NCI-H82 treated with DMSO at 0.1 percent for 48 hours (cell line): ENCODE data around the gene KIF25.

Source experiments
- DNase-seq: peaks from one replicate; lab custom pipeline; 2025; ENCODE audit not compliant: unreplicated experiment; lab: John Stamatoyannopoulos, UW

Gene KIF25

GRCh38 chr6:168035098-168035660 lies 37.7 kb downstream of the KIF25 start:
- no peak for DNase-seq

DNA sequence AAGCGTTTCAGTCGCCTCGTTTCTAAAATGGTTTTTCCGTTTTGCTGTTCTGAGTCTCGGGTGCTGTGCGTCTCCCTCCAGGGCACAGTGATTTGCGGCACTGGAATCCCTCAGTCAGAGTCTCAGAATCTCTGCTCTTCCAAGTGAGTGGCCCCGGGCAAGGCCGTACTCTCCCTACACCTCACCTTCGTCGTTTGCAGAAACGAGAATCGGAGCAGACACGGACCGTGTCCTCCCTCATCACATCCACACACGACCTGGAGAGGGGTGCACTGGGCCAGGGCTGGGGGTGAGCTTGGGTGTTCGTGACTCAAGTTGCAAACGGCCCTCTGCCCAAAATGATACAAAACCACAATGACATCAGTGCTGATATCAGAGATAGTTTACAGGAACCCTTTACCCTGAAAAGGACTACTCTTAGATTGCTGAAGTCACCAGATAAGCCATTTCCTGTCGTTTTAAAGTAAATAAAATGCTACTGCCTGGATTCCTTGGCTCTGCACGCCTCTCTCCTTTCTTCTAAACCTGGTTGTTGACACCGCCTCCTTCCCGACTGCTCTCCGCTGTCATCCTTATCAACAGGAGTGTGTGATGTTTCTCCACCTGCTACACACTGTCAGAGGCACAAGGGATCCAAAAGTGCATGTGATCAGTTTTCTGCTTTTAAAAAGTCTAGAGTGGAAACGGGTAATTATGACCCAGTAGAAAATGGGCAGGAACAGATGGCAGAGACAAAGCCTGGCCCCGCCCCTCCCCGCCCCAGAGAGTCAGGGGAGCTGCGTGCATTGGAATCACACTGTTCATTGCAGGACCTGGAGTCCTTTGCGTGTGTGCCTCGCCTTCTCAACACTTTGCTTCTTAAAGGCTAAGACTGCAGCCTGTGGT lies 38.4 kb downstream of the KIF25 start:
- no peak for DNase-seq

DNA sequence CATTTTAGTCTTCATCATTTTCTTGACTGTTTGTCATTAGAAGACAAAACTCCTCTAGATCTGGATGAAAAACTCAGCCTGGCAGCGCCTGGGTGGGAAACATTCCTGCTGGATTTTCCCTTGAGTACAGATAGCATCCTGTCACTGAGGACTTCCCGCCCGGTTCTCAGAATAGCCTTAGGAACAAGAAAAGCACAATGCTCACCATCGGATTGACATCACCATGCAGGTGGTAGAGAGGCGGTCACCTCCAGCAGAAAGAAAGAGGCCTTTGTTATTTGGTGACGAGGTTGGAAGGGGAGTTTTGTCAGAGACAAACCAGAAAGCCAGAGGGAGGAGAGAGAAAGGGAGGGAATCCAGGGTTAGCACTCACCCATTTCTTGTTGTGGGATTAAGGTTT lies 39.8 kb downstream of the KIF25 start:
- DNase-seq = no peak

DNA sequence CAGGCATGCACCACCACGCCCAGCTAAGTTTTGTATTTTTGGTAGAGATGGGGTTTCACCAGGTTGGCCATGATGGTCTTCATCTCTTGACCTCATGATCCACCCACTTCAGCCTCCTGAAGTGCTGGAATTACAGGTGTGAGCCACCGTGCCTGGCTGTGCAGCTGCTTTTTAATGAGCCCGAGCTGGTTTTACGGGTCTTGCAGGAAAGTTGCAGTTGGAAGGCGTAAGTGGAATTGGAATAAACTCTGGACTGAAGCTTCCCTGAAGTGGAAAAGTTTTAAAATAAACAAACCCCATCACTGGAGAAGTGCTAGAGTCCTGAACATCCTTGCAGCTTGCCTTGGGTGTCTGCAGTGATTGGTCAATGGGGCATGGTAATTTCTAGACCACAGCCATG lies 40.4 kb downstream of the KIF25 start:
- no peak for DNase-seq

DNA sequence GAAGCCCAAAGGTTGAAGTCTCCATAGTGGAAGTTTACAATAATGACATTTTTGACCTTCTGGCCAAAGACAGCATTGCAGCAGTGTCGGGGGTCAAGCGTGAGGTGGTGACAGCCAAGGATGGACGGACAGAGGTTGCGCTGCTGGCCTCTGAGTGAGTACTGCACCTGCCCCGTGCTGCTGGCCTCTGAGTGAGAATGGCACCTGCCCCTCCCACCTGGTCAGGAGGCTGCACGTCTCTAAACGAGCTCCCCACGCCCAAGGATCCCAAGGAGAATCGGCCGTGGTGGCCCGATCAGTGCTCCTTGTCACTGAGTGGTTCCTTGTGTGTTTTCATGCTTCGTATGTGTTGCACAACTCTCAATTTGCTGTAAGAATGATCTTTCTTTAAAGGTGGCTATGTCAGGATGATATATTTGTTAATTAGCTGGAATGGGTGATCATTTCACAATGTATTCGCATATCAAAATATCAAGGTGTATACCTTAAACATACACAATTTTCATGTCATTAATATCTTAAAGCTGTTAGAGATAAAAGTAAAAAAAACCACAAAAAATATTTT lies 41.2 kb downstream of the KIF25 start:
- no peak for DNase-seq

GRCh38 chr6:168039301-168039700 lies 41.8 kb downstream of the KIF25 start:
- DNase-seq = no peak

DNA sequence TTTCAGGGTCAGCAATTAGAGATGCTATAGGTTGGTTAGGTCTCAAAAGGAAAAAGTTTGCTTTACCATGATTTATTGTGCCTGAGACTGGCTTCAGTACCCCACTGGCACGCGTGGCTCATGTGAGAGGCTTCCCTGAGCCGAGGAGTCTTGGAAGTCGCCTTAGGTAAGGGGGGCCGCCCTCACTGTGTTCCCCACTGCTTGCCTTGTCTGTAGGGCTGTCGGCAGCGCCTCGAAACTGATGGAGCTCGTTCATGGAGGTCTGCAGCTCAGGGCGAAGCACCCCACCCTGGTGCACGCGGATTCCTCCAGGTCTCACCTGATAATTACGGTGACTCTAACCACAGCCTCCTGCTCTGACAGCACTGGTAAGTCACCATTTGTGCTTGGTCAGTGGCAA lies 42.4 kb downstream of the KIF25 start:
- no peak for DNase-seq

DNA sequence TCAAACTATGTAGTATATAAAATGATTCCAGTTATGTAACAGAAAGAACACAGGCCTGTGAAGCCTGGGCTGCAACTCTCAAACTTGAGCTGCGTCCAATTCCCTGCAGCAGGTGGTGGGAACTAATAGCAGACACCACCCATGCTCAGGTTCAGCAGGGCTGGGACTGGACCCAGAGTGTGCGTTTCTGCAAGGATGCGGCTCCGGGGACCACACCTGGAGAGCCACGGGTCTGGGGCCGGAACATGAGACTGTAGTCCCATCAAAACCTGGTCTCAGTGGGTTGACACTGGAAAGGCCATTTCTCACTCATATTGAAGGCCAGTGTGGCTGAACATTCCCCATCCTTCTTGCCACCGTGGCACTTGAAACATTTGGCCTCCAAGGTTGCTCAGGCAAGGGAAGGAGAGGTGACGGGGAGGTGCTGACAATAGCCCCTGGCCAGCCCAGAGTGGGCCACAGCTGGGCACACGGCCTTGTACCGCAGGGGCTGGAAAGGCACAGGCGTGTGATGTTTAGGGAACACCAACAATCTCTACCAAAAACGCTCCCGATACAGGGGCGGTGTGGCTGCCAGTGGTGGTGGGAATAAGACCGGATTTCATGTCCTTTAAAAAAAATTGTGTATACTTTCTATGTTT lies 43.5 kb downstream of the KIF25 start:
- no peak for DNase-seq

GRCh38 chr6:168041928-168042327 lies 44.5 kb downstream of the KIF25 start:
- DNase-seq = no peak

DNA sequence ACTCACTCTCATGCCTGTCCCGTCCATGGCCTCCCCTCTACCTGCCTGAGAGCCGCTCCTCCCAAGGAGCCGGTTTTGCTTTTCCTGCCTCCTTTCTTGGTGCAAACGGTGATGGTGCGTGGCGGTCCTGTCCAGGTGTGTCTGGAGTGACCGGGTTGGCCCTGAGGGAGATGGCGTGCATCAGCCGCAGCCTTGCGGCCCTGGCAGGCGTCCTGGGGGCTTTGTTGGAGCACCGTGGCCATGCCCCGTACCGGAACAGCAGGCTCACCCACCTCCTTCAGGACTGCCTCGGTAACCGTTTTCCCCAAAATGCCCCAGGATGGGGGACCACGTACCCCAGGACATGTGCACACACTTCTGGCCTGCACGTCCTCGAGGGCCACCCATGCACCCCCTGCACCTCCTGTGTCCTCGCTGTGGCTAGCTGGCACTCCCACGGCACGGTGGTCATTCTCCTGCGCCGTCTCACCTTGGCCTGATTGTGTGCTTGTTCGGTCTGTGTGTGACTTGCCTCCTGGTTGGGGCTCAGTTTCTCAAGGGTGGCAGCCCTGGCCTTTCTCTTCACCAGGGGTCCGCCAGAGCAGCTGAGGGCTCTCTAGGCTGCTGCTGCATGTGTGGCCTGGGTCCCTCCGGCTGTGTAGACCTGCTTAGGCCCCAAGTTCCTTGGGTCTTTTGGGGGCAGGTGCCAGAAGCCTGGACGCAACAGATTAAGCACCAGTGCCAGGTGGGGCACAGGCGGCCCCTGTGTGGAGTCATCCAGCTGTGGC lies 45.1 kb downstream of the KIF25 start:
- DNase-seq = no peak

DNA sequence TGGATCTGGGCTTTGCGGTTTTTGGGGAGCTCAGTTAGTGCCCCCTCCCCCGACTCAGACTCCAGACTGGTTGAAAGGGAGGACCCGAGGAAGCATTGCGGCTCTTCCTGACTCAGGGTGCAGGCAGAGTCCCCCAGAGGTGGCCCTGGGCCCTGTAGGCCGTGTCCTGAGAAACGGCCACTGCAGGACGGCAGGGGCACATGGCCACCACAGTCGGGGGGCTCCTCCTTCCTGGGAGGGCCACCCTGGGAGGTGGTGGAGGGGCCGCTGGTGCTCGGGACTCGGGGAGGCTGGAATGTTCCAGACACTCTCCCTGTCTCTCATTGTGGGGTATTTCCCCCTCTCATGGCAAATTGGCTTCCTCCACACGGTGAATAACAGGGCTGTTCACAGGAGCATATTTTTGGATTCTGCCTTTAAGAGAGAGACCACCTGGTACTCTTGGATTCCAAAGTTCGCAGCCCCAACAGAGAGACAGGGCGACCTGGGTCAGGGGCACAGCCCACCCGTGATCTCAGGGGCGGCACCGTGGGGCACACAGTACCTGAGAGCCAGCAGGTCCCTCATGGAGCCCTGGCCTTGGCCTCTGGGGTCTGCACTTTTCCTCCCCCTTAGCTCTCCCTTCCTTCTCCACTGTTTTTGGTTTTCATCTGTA lies 45.8 kb downstream of the KIF25 start:
- no peak for DNase-seq

DNA sequence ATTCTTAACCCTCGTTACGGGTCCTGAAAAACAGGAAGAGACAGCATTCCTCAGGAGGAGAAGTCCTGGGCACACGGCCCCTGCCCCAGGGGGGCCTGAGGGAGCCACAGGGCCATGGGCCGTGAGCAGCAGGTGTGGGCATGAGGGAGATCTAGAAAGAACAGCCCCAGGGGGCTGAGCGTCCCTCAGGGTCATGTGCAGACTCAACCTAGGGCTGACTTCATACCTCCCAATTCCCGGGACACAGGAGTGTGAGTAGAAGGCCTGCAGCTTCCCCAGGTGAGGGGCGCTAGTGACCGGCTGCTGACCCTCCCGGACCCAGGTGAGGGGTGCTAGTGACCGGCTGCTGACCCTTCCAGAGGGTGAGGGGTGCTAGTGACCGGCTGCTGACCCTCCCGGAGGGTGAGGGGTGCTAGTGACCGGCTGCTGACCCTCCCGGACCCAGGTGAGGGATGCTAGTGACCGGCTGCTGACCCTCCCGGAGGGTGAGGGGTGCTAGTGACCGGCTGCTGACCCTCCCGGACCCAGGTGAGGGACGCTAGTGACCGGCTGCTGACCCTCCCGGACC lies 46.5 kb downstream of the KIF25 start:
- DNase-seq = no peak

GRCh38 chr6:168044521-168045130 lies 47.2 kb downstream of the KIF25 start:
- DNase-seq = no peak

GRCh38 chr6:168045141-168045691 lies 47.7 kb downstream of the KIF25 start:
- DNase-seq = no peak

DNA sequence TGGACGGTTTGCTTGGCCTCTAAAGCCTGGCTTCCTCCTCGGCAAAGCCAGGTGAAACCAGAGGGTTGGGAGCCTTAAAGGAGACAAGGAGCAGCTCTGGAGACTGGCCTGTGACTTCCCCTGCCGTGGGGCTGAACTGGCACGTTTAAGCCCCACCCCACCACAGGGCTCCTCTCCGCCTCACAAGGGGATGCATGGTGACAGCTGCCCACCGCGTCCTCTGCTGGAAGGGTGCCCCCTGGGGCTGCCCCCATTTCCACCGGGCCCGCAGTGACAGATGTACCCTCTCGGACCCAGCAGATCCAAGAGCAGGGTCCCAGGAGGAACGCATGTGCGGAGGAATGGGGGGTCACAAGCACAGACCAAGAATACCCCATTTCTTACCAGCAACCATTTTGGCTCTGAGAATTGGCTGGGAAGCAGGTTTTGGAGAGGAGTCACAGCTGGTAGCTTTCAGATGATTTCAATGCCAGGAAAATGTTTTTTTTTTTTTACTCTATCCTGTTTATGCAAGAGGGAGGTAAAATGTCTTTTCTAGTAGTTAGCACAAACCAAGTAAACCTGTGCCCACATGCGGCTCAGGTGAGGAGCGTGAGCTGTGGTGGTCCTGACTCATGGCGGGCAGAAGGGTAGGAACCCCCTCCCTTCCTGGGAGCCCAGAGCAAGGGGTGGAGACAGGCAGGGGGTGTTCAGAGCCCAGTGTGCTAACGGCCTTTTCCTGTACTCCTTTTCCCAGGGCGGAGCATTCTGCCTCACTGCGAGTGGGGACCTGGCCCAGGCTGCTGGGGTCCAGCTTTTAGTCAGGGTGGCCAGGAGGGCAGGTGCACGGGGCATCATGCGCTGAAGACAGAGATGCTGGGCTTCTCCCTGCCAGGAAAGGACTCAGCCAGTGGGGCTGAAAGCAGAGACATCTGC lies 48.5 kb downstream of the KIF25 start:
- no peak for DNase-seq

DNA sequence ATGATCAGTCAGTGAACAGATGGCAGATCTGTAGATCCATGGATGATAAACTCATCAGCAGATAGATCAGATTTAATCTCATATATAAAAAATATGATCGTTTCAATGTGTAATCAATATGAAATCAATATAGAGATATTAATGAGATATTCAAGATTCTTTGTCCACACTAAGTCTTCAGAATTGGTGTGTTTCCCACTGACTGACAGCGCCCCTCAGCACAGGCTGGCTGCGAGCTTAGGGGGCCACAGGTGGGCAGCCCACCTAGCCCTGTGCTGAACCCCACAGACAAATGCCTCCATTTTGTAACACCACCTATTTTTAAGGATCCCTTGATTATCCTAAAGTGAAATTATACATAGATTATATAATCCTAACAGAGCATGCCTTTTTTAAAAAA lies 49.2 kb downstream of the KIF25 start:
- no peak for DNase-seq

DNA sequence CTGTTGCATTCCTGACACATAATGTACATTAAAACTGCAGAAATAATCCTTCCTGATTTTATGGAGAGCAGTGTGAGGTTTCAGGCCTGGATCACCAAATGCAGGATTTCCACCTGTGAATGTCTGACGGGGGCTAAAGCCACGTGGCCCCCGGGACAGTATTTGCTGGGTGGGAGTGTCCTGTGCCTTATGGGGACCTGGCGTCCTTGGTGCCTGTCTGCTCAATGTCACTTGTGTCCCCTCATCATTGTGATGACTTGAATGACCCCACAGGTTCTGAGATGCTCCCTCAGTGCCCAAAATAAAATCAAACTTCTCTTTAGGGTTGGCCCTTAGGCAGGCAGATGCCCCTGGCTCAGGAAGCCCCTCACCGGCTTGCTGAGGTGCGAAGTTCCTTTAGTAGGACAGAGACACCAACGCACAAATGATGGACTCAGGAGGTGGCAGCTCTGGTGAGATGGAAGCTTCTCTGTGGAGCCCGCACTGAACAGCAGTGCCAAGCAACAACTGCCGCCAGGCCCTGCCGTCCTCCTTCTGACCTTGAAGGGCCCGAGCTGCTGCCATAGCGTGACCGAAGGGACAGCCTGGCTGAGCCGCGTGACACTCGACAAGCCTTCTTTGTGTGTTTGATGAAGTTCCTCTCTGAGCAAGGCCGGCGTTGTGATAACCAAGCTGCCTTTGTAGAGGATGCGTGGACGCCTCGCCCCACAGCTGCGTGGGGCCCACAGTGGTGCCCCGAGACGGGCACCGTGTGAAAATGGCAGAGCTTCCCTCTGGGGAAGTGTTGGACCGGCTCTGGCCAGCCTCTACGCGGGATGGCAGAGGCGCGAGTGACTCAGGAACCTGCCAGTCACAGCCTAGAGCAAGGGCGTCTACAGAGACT lies 50.6 kb downstream of the KIF25 start:
- DNase-seq = no peak

DNA sequence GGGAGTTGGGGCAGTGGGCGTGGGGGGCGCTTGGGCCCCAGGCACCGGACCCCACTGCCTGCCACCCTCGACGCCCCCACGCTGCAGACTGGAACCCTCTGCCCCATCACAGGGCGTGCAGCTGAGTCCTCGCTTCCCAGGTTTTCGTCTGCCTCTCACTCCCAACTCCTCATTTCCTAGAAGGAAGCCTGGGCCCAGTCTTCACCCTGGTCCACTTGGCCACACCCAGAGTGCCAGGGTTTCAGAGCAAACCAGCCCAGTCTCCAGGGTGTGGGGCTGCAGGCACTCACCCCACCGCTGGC lies 51.2 kb downstream of the KIF25 start:
- no peak for DNase-seq
